ENCODE data around the gene AGXT. TPM values are rescaled to one million over a fixed set of nuclear protein-coding genes. Genes with fewer than 3 reads are reported as not detected.

The AGXT gene
- total and polyA plus RNA-seq, 2 of the 8 experiments (the other 6 are each of a cell fraction or from before 2014, with no cell fraction given), result 0.03 TPM; not detected in 1

- WGBS, 2 experiments (ENCODE audit: extremely low coverage in 1 of 2, insufficient coverage in 1 of 2, insufficient read length in 1 of 2, insufficient replicate concordance in 2 of 2, low coverage in 1 of 2, low lambda C conversion rate in 2 of 2, missing lambda C conversion rate in 1 of 2), result 87% methylated on average over 13 of the region's 13 CpGs; no CpG with 5 or more reads in 1 of the 2 experiments
- Histone ChIP-seq H3K9me3 (ENCODE audit: insufficient read depth in 2 of 2, low read depth in 1 of 2, low read length in 1 of 2) (peaks cover 6 to 7% of the 10 kb centered on the region in 2 experiments), H3K9ac (replicated peaks in 1 of 4; ENCODE audit: extremely low read depth in 1 of 4, low read depth in 3 of 4, low read length in 3 of 4) (no peak overlapping the region), H3K4me3 (ENCODE audit: extremely low read depth in 1 of 4, insufficient read depth in 2 of 4, low read depth in 3 of 4, low read length in 4 of 4) (no peak overlapping the region), H3K18ac (ENCODE audit: extremely low read depth, low read length) (no peak overlapping the region), H3K27ac (ENCODE audit: low read depth, low read length) (no peak overlapping the region), H4K5ac (ENCODE audit: insufficient read length, low read depth, low read length) (no peak overlapping the region), H3K36me3 (ENCODE audit: control insufficient read depth in 2 of 4, insufficient read depth in 4 of 4, low read length in 3 of 4) (no peaks in the 10 kb centered on the region), H3K56ac (replicated peaks; ENCODE audit: insufficient read length, low read depth, low read length) (no peak overlapping the region), H4K8ac (ENCODE audit: extremely low read depth, insufficient read depth, low read length) (no peak overlapping the region), H3K79me2 (ENCODE audit: control insufficient read depth in 1 of 2, insufficient read depth in 2 of 2, low read length in 2 of 2) (no peaks in the 10 kb centered on the region), H2BK15ac (ENCODE audit: low read length) (no peak overlapping the region), H3K79me1 (ENCODE audit: low read depth, low read length) (no peaks in the 10 kb centered on the region), H4K91ac (replicated peaks; ENCODE audit: insufficient read length, low read length) (no peak overlapping the region), H3K4ac (replicated peaks; ENCODE audit: insufficient read length, low read depth, low read length) (no peak overlapping the region), H2BK12ac (ENCODE audit: low read depth, low read length) (no peak overlapping the region; the same call in 1 of the 2 replicates), H3K14ac (ENCODE audit: insufficient read length) (no peak overlapping the region), H3K27me3 (replicated peaks in 1 of 4; ENCODE audit: control insufficient read depth in 3 of 4, extremely low read depth in 1 of 4, insufficient read depth in 3 of 4, low read length in 3 of 4) (no peaks in the 10 kb centered on the region), H3K4me1 (replicated peaks in 1 of 4; ENCODE audit: control insufficient read depth in 3 of 4, insufficient read depth in 4 of 4, low read length in 3 of 4) (peaks cover 0 to 6% (median under 1%) of the 10 kb centered on the region in 4 experiments; a peak in 2 of 7 replicates), H3K4me2 (ENCODE audit: insufficient read depth in 1 of 2, low read depth in 2 of 2, low read length in 2 of 2) (no peak overlapping the region), H2BK20ac (ENCODE audit: low read length) (no peak overlapping the region), H2AK5ac (ENCODE audit: low read depth, low read length) (0 out of 2 replicates have a peak overlapping the region, but pooled peaks have one; percentile 2), H2BK120ac (replicated peaks; ENCODE audit: low read depth, low read length) (no peak overlapping the region), H2AFZ (ENCODE audit: low read length) (no peak overlapping the region), H4K20me1 (replicated peaks in 1 of 2; ENCODE audit: control insufficient read depth in 1 of 2, insufficient read depth in 2 of 2, low read length in 2 of 2) (no peaks in the 10 kb centered on the region), H3K23ac (ENCODE audit: insufficient read length) (no peak overlapping the region), H3K23me2 (ENCODE audit: low read depth, low read length) (0 out of 2 replicates have a peak, but pooled peaks cover 2% of the 10 kb centered on the region), H2BK5ac (ENCODE audit: low read depth, low read length) (no peak overlapping the region)
- CTCF ChIA-PET (ENCODE audit: partially characterized antibody), result no interaction called here
- FAIRE-seq (no peak), DNase-seq (ENCODE audit: low read depth in 1 of 2, low spot score in 2 of 2) (no peak)
- no peak for TF ChIP-seq CBX5 (IDR thresholded peaks at IDR 0.05; ENCODE audit: low read depth, low read length)
- no peak for TF ChIP-seq CEBPB (IDR thresholded peaks at IDR 0.05; ENCODE audit: low read depth, low read length)
- TF ChIP-seq KDM5A (IDR thresholded peaks at IDR 0.05; ENCODE audit: low read length), result no peak
- no peak for TF ChIP-seq POLR2A (IDR thresholded peaks at IDR 0.05; ENCODE audit: control extremely low read depth in 1 of 2, low read depth in 2 of 2, low read length in 2 of 2)
- no peak for TF ChIP-seq TEAD4 (IDR thresholded peaks at IDR 0.05; ENCODE audit: low read depth, low read length)
- TF ChIP-seq GTF2F1 (IDR thresholded peaks at IDR 0.05; ENCODE audit: borderline replicate concordance, low read depth, low read length), result no peak
- no peak for TF ChIP-seq RAD21 (IDR thresholded peaks at IDR 0.05 in 1 of 2, conservative IDR thresholded peaks at IDR 0.05 in 1 of 2; ENCODE audit: low read depth in 2 of 2, low read length in 2 of 2)
- TF ChIP-seq MAFK (IDR thresholded peaks at IDR 0.05; ENCODE audit: low read depth, low read length), result no peak
- no peak for TF ChIP-seq ATF3 (IDR thresholded peaks at IDR 0.05; ENCODE audit: insufficient read depth, low read depth, low read length)
- POLR2A ChIA-PET (ENCODE audit: partially characterized antibody), result no interaction called here
Measured at GRCh38 chr2:240847817-240848216, 20.8 kb upstream of the AGXT start.

Measured in H1 (cell line).